GM12865 (cell line): ENCODE measurements around the gene ACTR1B.

Experiments
- DNase-seq: peaks from one replicate; pipeline ENCODE4 v3.0.0; 2010; ENCODE audit warnings: low read depth
- H3K4me3 ChIP-seq: 2 replicates; pipeline ENCODE4 v1.5.1; 2011; ENCODE audit warnings: mild to moderate bottlenecking, low read depth, low read length, control low read depth
- CTCF ChIP-seq: IDR thresholded peaks from 2 replicates; pipeline ENCODE4 v1.5.1; 2011; ENCODE audit warnings: low read length, control low read depth, low read depth, inconsistent platforms; ENCODE audit not compliant: insufficient read depth; ENCODE audit errors: missing control alignments

ACTR1B gene

GRCh38 chr2:97658691-97659157 lies 5.1 kb downstream of the ACTR1B start:
- no peak for DNase-seq
- no peak overlapping the region for H3K4me3 ChIP-seq
- TF ChIP-seq CTCF, result no peak

- no peak for DNase-seq
- no peak for TF ChIP-seq CTCF
- H3K4me3 ChIP-seq, result no peak overlapping the region
Observed at GRCh38 chr2:97657986-97658690, 5.7 kb downstream of the ACTR1B start.

- DNase-seq, result no peak
- no peak for TF ChIP-seq CTCF
- no peak overlapping the region for H3K4me3 ChIP-seq
Observed at GRCh38 chr2:97656905-97657587, 6.8 kb downstream of the ACTR1B start.

GRCh38 chr2:97656129-97656755 lies 7.6 kb downstream of the ACTR1B start:
- DNase-seq, result no peak
- no peak for TF ChIP-seq CTCF
- no peak overlapping the region for H3K4me3 ChIP-seq

GRCh38 chr2:97654791-97655190 lies 9.1 kb downstream of the ACTR1B start:
- TF ChIP-seq CTCF, result no peak
- DNase-seq, result no peak
- no peak overlapping the region for H3K4me3 ChIP-seq

- DNase-seq, result no peak
- no peak for TF ChIP-seq CTCF
- H3K4me3 ChIP-seq, result no peak overlapping the region
Observed at GRCh38 chr2:97654309-97654708, 9.5 kb downstream of the ACTR1B start.
